Ishikawa (cell line): ENCODE data around the gene NCAPG.

Experiments
- CREB1 ChIP-seq: IDR thresholded peaks from 2 replicates; pipeline ENCODE4 v1.6.1; 2012; ENCODE audit warnings: low read depth
- EGR1 ChIP-seq: IDR thresholded peaks from 2 replicates; pipeline ENCODE4 v1.6.1; 2012
- EP300 ChIP-seq: IDR thresholded peaks from 2 replicates; pipeline ENCODE4 v1.6.1; 2012; ENCODE audit warnings: borderline replicate concordance
- MAX ChIP-seq: IDR thresholded peaks from 2 replicates; pipeline ENCODE4 v1.6.1; 2012
- TEAD4 ChIP-seq: IDR thresholded peaks from 2 replicates; pipeline ENCODE4 v1.6.1; 2012
- YY1 ChIP-seq: IDR thresholded peaks from 2 replicates; pipeline ENCODE4 v1.6.1; 2012; ENCODE audit warnings: low read depth
- TF ChIP-seq, protein P1 (sequence below): IDR thresholded peaks from 2 replicates; pipeline ENCODE4 v1.6.1; 2012; ENCODE audit warnings: low read depth, mild to moderate bottlenecking

DNA sequence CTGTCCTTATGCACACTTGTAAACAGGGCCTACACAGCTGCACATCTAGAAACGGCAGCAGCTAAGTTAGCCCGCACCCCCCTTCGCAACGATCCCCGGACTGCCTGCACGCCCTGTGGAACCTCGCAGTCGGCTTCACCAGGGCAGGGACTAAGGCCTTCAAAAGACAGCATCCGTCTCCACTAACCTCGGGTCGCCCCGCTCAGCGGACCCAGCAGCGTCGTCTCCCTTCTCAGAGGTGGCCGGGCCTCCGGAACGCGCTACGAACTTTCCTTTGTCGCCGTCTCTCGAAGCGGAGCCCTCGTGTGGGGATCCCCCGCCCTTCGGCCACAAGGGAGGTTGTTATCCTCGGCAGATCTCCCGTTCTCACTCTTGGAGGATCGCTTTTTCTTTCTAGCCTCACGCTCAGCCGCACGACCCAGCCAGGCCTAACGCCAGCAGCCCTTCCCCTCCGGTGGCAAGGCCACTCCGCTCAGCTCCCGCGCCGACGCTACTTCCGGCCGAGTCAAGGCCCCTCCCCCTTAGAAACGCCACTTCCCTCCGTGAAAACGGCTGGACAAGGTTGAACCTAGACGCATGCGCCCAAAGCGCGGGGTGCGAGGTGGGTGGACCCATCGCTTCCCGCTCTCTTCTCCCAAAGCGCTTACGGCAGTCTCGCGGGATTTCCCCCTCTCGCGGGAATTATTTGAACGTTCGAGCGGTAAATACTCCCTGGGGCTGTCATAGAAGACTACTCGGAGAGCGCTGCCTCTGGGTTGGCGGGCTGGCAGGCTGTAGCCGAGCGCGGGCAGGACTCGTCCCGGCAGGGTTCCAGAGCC is at the start of gene NCAPG, which contains the start of gene DCAF16:
- 0 out of 2 replicates have a peak, but pooled peaks have one; percentile 49 for TF ChIP-seq YY1
- TF ChIP-seq EP300 = no peak
- no peak for TF ChIP-seq EGR1
- TF ChIP-seq MAX = peak; percentile 94
- TF ChIP-seq TEAD4 = no peak
- peak; percentile 68; the same call in 1 of the 2 replicates for TF ChIP-seq CREB1
- TF ChIP-seq, protein P1, sequence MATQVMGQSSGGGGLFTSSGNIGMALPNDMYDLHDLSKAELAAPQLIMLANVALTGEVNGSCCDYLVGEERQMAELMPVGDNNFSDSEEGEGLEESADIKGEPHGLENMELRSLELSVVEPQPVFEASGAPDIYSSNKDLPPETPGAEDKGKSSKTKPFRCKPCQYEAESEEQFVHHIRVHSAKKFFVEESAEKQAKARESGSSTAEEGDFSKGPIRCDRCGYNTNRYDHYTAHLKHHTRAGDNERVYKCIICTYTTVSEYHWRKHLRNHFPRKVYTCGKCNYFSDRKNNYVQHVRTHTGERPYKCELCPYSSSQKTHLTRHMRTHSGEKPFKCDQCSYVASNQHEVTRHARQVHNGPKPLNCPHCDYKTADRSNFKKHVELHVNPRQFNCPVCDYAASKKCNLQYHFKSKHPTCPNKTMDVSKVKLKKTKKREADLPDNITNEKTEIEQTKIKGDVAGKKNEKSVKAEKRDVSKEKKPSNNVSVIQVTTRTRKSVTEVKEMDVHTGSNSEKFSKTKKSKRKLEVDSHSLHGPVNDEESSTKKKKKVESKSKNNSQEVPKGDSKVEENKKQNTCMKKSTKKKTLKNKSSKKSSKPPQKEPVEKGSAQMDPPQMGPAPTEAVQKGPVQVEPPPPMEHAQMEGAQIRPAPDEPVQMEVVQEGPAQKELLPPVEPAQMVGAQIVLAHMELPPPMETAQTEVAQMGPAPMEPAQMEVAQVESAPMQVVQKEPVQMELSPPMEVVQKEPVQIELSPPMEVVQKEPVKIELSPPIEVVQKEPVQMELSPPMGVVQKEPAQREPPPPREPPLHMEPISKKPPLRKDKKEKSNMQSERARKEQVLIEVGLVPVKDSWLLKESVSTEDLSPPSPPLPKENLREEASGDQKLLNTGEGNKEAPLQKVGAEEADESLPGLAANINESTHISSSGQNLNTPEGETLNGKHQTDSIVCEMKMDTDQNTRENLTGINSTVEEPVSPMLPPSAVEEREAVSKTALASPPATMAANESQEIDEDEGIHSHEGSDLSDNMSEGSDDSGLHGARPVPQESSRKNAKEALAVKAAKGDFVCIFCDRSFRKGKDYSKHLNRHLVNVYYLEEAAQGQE = no peak
